ENCODE measurements around the gene ARHGAP18. TPM values are rescaled to one million over a fixed set of nuclear protein-coding genes. Genes with fewer than 3 reads are reported as not detected.
A peak's percentile ranks its signal among the peaks of the same experiment; 100 is the strongest.

Gene ARHGAP18
- total RNA-seq, 1 donor, result 47.1 TPM

GRCh38 chr6:129593233-129593564 lies 116.8 kb downstream of the ARHGAP18 start:
- H3K4me3 ChIP-seq (ENCODE audit: low read depth, low read length), result no peak overlapping the region
- TF ChIP-seq CTCF (IDR thresholded peaks at IDR 0.05; ENCODE audit: insufficient read depth, low read depth, low read length), result no peak
- peak; percentile 86 for DNase-seq (ENCODE audit: low read depth)

- TF ChIP-seq CTCF (IDR thresholded peaks at IDR 0.05; ENCODE audit: insufficient read depth, low read depth, low read length), result no peak
- no peak for DNase-seq (ENCODE audit: low read depth)
- no peak overlapping the region for H3K4me3 ChIP-seq (ENCODE audit: low read depth, low read length)
These were observed 117.3 kb downstream of the ARHGAP18 start for GRCh38 chr6:129592516-129593232.

- DNase-seq (ENCODE audit: low read depth), result peak; percentile 58
- no peak for TF ChIP-seq CTCF (IDR thresholded peaks at IDR 0.05; ENCODE audit: insufficient read depth, low read depth, low read length)
These were observed 119.5 kb downstream of the ARHGAP18 start for GRCh38 chr6:129590408-129591022.

GRCh38 chr6:129586815-129587214 lies 123.2 kb downstream of the ARHGAP18 start:
- no peak for DNase-seq (ENCODE audit: low read depth)
- H3K4me3 ChIP-seq (ENCODE audit: low read depth, low read length), result no peak overlapping the region
- TF ChIP-seq CTCF (IDR thresholded peaks at IDR 0.05; ENCODE audit: insufficient read depth, low read depth, low read length), result no peak

More at GRCh38 chr6:129590408-129591022, 119.5 kb downstream of the ARHGAP18 start:
- no peak overlapping the region for H3K4me3 ChIP-seq (ENCODE audit: low read depth, low read length)

- H3K4me3 ChIP-seq (ENCODE audit: low read depth, low read length), result no peak overlapping the region
- no peak for TF ChIP-seq CTCF (IDR thresholded peaks at IDR 0.05; ENCODE audit: insufficient read depth, low read depth, low read length)
- DNase-seq (ENCODE audit: low read depth), result no peak
These were observed 126.1 kb downstream of the ARHGAP18 start for GRCh38 chr6:129583866-129584265.

GRCh38 chr6:129578315-129578714 lies 131.7 kb downstream of the ARHGAP18 start:
- DNase-seq (ENCODE audit: low read depth), result no peak
- H3K4me3 ChIP-seq (ENCODE audit: low read depth, low read length), result no peak overlapping the region
- TF ChIP-seq CTCF (IDR thresholded peaks at IDR 0.05; ENCODE audit: insufficient read depth, low read depth, low read length), result no peak

Data from fibroblast of villous mesenchyme (primary cell).